Measurements from ENCODE around the gene FAM114A2. TPM values are rescaled to one million over a fixed set of nuclear protein-coding genes. Genes with fewer than 3 reads are reported as not detected.

The FAM114A2 gene
- total RNA-seq, 1 donor from 2014 or later, result 24.4 TPM

Other genes starting within 250 kb of the FAM114A2 start
- gene MFAP3, start 57 bp upstream of the FAM114A2 start, total RNA-seq, result 19.6 TPM
- 6.7 TPM for gene GALNT10, start 151.8 kb upstream of the FAM114A2 start, total RNA-seq

Measured in esophagus mucosa (tissue), 1 donor.